GM12872 (cell line): ENCODE results near the gene RXRB.
A peak's percentile ranks its signal among the peaks of the same experiment; 100 is the strongest.

ENCODE experiments used
- TF ChIP-seq, protein P1 (sequence below): IDR thresholded peaks from 3 replicates; pipeline ENCODE4 v1.5.1; 2011; ENCODE audit warnings: low read depth, mild to moderate bottlenecking, low read length, moderate library complexity; ENCODE audit not compliant: insufficient read depth

The RXRB gene

DNA sequence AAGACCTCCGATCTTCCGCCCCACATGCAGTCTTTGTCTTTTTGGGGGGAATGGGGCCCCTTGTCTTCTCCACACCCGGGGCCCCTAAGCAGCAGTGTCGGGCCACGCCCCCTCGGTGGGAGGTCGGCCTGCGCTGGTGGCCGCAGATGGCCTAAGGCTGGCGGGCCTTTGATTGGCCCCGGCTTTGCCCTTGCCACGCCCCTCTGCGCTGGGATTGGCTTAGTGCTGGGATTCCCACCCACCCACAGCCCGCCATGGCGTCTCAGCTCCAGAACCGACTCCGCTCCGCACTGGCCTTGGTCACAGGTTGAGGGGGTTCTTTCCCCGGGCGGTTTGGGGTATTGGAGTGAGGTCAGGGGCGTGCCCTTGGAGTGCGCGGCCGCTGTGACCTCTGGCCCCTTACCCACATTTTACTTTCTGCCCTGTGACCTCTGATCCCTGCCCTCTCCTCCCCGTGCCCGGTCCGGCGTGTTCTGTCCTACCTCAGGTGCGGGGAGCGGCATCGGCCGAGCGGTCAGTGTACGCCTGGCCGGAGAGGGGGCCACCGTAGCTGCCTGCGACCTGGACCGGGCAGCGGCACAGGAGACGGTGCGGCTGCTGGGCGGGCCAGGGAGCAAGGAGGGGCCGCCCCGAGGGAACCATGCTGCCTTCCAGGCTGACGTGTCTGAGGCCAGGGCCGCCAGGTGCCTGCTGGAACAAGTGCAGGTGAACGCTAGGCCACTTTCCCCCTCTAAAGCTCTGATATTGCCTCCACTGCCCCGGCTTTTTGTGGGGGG is 4.1 kb upstream of the RXRB start, which contains the start of gene HSD17B8:
HSD17B8 (plus strand) TSS at position 241 of the 776 bp plus-strand sequence; CDS start at position 255, 14 bp downstream.
- TF ChIP-seq, protein P1, sequence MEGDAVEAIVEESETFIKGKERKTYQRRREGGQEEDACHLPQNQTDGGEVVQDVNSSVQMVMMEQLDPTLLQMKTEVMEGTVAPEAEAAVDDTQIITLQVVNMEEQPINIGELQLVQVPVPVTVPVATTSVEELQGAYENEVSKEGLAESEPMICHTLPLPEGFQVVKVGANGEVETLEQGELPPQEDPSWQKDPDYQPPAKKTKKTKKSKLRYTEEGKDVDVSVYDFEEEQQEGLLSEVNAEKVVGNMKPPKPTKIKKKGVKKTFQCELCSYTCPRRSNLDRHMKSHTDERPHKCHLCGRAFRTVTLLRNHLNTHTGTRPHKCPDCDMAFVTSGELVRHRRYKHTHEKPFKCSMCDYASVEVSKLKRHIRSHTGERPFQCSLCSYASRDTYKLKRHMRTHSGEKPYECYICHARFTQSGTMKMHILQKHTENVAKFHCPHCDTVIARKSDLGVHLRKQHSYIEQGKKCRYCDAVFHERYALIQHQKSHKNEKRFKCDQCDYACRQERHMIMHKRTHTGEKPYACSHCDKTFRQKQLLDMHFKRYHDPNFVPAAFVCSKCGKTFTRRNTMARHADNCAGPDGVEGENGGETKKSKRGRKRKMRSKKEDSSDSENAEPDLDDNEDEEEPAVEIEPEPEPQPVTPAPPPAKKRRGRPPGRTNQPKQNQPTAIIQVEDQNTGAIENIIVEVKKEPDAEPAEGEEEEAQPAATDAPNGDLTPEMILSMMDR = no peak

DNA sequence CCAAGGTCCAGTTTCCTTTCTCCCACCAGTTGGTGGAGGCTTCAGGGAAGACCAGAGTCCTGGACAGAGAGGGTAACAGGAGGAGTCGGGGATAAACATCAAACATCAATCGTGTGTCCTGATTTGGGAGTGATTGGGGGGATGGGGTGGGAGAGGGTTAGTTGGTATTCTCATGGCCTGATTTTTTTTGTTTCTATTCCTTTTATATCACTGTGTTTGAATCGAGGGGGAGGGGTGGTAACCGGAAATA is 3.6 kb upstream of the RXRB start:
- TF ChIP-seq, protein P1 = no peak

DNA sequence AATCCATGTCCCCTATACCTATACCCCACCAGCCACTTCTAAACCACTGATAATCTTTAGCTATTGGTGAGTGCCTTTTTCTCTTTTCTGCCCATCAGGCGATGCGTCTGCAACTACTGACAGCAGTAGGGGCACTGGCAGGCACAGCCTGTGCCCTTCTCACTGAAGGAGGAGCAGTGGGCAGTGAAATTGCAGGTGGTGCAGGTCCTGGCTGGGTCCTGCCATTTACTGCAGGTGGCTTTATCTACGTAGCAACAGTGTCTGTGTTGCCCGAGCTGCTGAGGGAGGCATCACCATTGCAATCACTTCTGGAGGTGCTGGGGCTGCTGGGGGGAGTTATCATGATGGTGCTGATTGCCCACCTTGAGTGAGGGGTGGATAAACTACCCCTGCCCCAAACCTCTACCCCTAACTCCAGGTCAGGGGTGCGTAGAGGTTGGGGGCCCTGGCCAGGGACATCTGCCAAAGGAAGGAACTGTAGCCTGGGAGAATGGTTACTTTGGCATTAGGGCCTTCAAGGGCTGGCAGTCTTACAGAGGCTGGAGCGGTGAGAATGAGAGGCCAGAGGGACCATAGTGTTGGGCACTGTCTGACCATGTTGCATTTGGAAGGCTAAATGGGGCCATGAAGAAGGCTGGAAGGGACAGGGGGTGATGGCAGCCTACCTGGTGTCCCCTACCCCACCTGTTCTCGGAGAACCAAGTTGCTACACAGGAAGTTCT is 3.1 kb upstream of the RXRB start:
- TF ChIP-seq, protein P1 = no peak

DNA sequence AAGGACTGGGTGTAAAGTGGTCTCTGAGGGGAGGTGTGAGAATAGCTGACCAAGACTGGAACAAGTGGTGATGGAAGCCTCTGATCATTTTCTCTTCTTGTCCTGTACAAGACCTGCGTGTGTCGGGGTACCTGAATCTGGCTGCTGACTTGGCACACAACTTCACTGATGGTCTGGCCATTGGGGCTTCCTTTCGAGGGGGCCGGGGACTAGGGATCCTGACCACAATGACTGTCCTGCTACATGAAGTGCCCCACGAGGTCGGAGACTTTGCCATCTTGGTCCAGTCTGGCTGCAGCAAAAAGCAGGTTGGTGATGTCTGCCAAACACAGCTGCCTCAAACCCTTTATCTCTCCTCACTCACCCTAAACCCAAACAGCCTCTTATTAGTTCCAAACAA is 2.3 kb upstream of the RXRB start:
- TF ChIP-seq, protein P1 = no peak

DNA sequence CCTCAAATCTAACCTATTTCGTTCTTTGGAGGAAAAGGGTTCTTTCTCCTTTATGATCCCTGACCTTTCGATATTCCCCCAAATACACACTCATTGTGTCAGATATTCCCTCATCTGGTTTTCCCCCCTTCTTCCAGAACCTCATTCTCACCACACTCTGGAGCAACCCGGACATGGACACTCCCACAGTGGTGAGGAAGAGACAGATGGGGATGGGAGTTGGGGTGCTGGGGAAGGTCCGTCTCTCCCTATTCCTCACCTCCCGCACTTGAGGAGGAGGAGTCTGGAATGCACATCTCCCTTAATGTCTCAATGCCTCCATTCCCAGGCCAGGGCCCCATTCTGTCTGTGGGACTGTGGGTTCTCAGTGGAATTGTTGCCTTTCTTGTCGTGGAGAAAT is 1.5 kb upstream of the RXRB start:
- TF ChIP-seq, protein P1 = no peak

DNA sequence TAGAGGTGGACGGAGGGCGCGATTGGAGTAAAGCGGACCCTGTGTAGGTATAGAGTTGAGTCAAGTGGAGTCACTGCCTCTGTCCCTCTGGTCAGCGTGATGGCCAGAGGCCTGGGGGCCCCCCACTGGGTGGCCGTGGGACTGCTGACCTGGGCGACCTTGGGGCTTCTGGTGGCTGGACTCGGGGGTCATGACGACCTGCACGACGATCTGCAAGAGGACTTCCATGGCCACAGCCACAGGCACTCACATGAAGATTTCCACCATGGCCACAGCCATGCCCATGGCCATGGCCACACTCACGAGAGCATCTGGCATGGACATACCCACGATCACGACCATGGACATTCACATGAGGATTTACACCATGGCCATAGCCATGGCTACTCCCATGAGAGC is 681 bp upstream of the RXRB start:
- TF ChIP-seq, protein P1 = peak; percentile 43; the same call in 2 of the 3 replicates

DNA sequence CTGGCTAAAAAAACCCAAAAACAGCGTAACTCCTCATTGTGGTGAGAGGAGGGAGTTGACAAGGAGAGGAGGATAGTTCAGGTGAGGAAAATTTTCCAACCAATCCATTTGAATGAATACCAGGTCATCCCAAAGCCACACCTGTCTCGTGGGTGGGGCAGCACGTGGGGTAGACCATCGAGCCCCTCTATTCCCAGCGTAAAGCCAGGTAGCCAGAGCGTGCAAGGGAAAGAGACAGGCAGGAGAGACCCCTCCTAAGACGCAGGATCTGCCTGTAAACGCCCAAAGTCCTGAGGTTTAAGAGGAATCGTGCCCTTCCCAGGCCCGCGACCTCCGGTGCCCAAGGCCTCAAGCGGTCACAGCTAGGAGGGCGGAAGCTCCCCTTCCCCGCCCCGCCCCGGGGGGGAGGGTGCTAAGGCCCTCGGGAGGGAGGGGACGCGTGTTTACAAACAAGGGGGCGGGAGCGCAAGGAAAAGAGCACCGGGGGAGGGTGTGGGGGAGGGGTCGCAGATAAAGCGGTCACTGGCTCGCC is 712 bp downstream of the RXRB start:
- TF ChIP-seq, protein P1 = no peak
